RWPE1 (cell line): ENCODE data around the gene RAB35.

Experiments
- CTCF ChIA-PET: fragments of 350-600 bp; sonication (Branson Sonifier 250); formaldehyde crosslinking; extraction: SDS; loops from one replicate; lab custom pipeline; 2021; lab: Yijun Ruan, JAX
- POLR2A ChIA-PET: fragments of 400-600 bp; formaldehyde crosslinking; extraction: SDS; loops from one replicate; lab custom pipeline; 2020; ENCODE audit warnings: antibody characterized with exemption; ENCODE audit not compliant: low non-redundant PET; lab: Yijun Ruan, JAX
- DNase-seq: peaks from one replicate; pipeline ENCODE4 v3.0.0; 2012; ENCODE audit warnings: low spot score
- H3K27ac ChIP-seq: fragments of 450-650 bp; 2 replicates; pipeline ENCODE4 v1.5.1; 2017
- CTCF ChIP-seq: fragments of 450-650 bp; conservative IDR thresholded peaks from 2 replicates; pipeline ENCODE4 v1.5.1; 2017; ENCODE audit warnings: low read depth, mild to moderate bottlenecking

The RAB35 gene

DNA sequence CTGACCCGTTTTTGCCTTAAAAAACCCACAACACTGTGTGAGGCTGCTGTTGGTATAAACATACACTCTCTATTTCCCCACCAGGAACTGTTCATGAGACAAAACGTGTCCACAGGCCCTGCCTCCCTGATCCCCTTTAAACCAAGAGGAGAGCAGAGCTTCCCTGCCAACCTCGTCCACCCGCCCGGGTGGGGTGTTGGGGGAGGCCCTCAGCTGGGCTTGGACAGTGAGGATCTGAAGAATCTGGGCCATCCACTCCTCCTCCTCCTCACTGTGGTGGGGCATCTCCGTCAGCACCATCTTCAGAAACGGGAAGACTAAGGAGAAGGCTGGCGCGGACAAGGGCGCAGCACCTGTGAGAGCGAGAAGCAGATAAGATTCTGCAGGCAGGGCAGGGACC, 41.1 kb upstream of the RAB35 start:
- CTCF ChIA-PET = interaction anchor here (1.0 kb wide), 1 partner anchor 10 kb away, joined by 3 read pairs; no protein-coding TSS in a partner anchor
- TF ChIP-seq CTCF = no peak
- no peak for DNase-seq
- POLR2A ChIA-PET = no interaction called here
- H3K27ac ChIP-seq = no peak overlapping the region

DNA sequence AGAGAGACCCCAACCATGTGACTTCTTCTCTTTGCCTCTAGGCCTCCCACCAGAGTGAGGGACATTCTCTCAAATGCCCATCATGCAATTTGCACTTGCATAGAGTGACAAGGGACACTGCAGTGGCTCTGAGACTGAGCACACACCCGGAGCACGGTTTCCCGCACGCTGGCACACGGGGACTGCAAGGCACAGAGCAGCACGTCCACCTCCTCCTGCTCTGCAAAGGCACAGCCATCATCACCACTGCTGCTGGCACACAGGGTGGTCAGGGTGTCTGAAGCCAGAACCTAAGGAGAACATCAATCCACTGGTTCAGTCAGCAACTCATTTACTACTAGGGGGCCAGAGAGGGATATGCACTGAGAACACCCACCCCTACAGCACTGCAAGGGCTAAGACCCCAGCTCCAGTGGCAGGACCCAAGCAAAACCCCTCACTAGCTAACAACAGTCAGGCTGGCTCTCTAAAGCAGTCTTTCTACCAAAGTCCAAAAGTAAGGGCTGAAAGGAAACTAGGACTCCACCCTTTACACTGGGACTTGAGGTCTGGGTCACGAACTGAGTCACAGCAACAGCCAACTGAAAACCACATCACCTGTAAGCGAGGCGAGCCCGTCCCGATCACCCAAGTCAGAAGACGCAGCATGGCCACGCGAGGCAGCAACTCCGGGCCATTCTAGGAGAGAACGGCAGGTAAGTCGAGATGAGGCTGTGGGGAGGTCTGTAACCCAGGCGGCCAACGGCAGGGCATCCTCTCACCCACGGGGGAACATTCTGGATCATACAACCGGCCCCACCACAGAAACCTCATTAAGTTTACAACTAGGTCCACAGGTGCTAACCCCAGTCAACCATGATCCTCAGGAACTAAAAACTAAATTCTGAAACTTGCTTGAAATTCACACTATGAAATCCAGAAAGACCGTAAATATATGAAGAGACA, 40.0 kb upstream of the RAB35 start:
- H3K27ac ChIP-seq = no peak overlapping the region
- CTCF ChIA-PET = no interaction called here
- POLR2A ChIA-PET = no interaction called here
- TF ChIP-seq CTCF = no peak
- no peak for DNase-seq

DNA sequence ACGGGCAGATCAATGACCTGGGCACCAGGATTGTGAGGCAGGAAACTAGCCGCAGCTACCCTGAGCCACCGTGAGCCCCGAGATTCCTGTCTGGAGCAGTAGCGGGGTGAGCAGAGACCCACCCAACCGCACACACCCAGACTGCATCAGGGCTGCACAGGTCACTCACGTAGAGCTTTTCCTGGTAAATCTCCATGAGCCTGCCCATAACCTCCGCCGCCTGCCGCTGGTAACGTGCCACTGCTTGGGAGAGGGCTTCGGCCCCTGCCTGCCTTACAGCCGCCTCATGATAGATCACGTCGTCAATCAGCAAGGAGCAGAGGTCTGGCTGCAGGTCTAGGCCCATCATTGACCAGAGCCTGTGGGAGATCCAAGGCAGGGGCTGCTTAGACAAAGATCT, 38.5 kb upstream of the RAB35 start:
- POLR2A ChIA-PET = no interaction called here
- CTCF ChIA-PET = no interaction called here
- DNase-seq = no peak

GRCh38 chr12:120150919-120151525, 34.5 kb upstream of the RAB35 start:
- CTCF ChIA-PET = interaction anchor here (0.6 kb wide), 1 partner anchor 39 kb away, joined by 3 read pairs; no protein-coding TSS in a partner anchor

More for the DNA sequence above, 38.5 kb upstream of the RAB35 start:
- no peak overlapping the region for H3K27ac ChIP-seq
- no peak for TF ChIP-seq CTCF

GRCh38 chr12:120148011-120148410, 31.5 kb upstream of the RAB35 start:
- no peak for TF ChIP-seq CTCF
- no peak overlapping the region for H3K27ac ChIP-seq
- CTCF ChIA-PET = interaction anchor here (1.1 kb wide), 1 partner anchor 10 kb away, joined by 3 read pairs; no protein-coding TSS in a partner anchor
- POLR2A ChIA-PET = interaction anchor here (0.6 to 1.2 kb wide), 2 partner anchors 29 to 36 kb away, joined by 3 to 6 read pairs; no protein-coding TSS in a partner anchor
- DNase-seq = no peak

More at GRCh38 chr12:120150919-120151525, 34.5 kb upstream of the RAB35 start:
- POLR2A ChIA-PET = no interaction called here
- DNase-seq = no peak
- H3K27ac ChIP-seq = no peak overlapping the region
- TF ChIP-seq CTCF = no peak

- POLR2A ChIA-PET = no interaction called here
- H3K27ac ChIP-seq = no peak overlapping the region
Observed at GRCh38 chr12:120145164-120145563, 28.6 kb upstream of the RAB35 start.

More at GRCh38 chr12:120145164-120145563, 28.6 kb upstream of the RAB35 start:
- TF ChIP-seq CTCF = no peak
- CTCF ChIA-PET = interaction anchor here (0.6 kb wide), 1 partner anchor 22 kb away, joined by 3 read pairs; no protein-coding TSS in a partner anchor
- DNase-seq = no peak
